WTC11 (cell line): Measurements from ENCODE around the gene SGPP2. TPM values are rescaled to one million over a fixed set of nuclear protein-coding genes. Genes with fewer than 3 reads are reported as not detected.
A peak's percentile ranks its signal among the peaks of the same experiment; 100 is the strongest.

Experiments
- ATAC-seq: fragments of 200-7000 bp; cut with Tn5 transposase; 2 replicates; pipeline ENCODE4 v1.10.0; 2021; ENCODE audit warnings: mild to moderate bottlenecking, moderate library complexity
- CTCF ChIA-PET: fragments of 300-600 bp; sonication (Branson Sonifier 250); formaldehyde crosslinking; loops from one replicate; lab custom pipeline; 2021; ENCODE audit warnings: antibody characterized with exemption; lab: Charles Lee
- POLR2A ChIA-PET: fragments of 350-600 bp; sonication (Branson Sonifier 250); formaldehyde crosslinking; loops from one replicate; lab custom pipeline; 2021; ENCODE audit warnings: antibody characterized with exemption; lab: Charles Lee
- DNase-seq: peaks from one replicate; pipeline ENCODE4 v3.0.0; 2021; ENCODE audit warnings: low spot score
- H3K27ac Mint-ChIP-seq: 2 replicates; pipeline ENCODE4 v1.8.0; 2021; ENCODE audit warnings: mixed read lengths
- H3K27me3 Mint-ChIP-seq: 2 replicates; pipeline ENCODE4 v1.8.0; 2021; ENCODE audit warnings: low read depth, mild to moderate bottlenecking, moderate library complexity, mixed read lengths
- H3K36me3 Mint-ChIP-seq: 2 replicates; pipeline ENCODE4 v1.8.0; 2021; ENCODE audit warnings: mixed read lengths
- H3K4me1 Mint-ChIP-seq: 2 replicates; pipeline ENCODE4 v1.8.0; 2022; ENCODE audit warnings: mixed read lengths
- H3K4me3 Mint-ChIP-seq: 2 replicates; pipeline ENCODE4 v1.8.0; 2021; ENCODE audit warnings: mild to moderate bottlenecking, moderate library complexity, mixed read lengths
- H3K9me3 Mint-ChIP-seq: 2 replicates; pipeline ENCODE4 v1.8.0; 2021; ENCODE audit warnings: mixed read lengths
- ARID4B ChIP-seq: sonication (generic); formaldehyde crosslinking; IDR thresholded peaks from 2 replicates; pipeline ENCODE4 v1.8.0; 2023; ENCODE audit warnings: missing genetic modification reagents, mild to moderate bottlenecking, borderline replicate concordance
- ATF6 ChIP-seq: sonication (generic); formaldehyde crosslinking; IDR thresholded peaks from 2 replicates; pipeline ENCODE4 v1.8.1; 2023; ENCODE audit warnings: mild to moderate bottlenecking, missing genetic modification reagents
- CTCF ChIP-seq: fragments of 200-600 bp; IDR thresholded peaks from 2 replicates; pipeline ENCODE4 v1.8.0; 2022; ENCODE audit warnings: antibody characterized with exemption
- E2F1 ChIP-seq: sonication (generic); formaldehyde crosslinking; IDR thresholded peaks from 2 replicates; pipeline ENCODE4 v1.8.0; 2022; ENCODE audit warnings: mild to moderate bottlenecking, missing genetic modification reagents
- FOXP1 ChIP-seq: sonication (generic); formaldehyde crosslinking; IDR thresholded peaks from 2 replicates; pipeline ENCODE4 v1.8.0; 2022; ENCODE audit warnings: missing genetic modification reagents, mild to moderate bottlenecking, moderate library complexity, borderline replicate concordance
- FOXP4 ChIP-seq: sonication (generic); formaldehyde crosslinking; IDR thresholded peaks from 2 replicates; pipeline ENCODE4 v1.8.0; 2022; ENCODE audit warnings: mild to moderate bottlenecking, missing genetic modification reagents
- GRHL2 ChIP-seq: fragments of 250-450 bp; sonication (Bioruptor Pico); IDR thresholded peaks from 2 replicates; pipeline ENCODE4 v1.8.0; 2022; ENCODE audit warnings: mild to moderate bottlenecking, moderate library complexity; ENCODE audit not compliant: insufficient replicate concordance, severe bottlenecking
- IRF1 ChIP-seq: sonication (generic); formaldehyde crosslinking; IDR thresholded peaks from 2 replicates; pipeline ENCODE4 v1.8.0; 2023; ENCODE audit warnings: missing genetic modification reagents
- PRDM15 ChIP-seq: sonication (generic); formaldehyde crosslinking; IDR thresholded peaks from 2 replicates; pipeline ENCODE4 v1.8.0; 2022; ENCODE audit warnings: missing genetic modification reagents
- SP1 ChIP-seq: sonication (generic); formaldehyde crosslinking; conservative IDR thresholded peaks from 2 replicates; pipeline ENCODE4 v1.8.1; 2022; ENCODE audit warnings: missing genetic modification reagents
- TEAD1 ChIP-seq: sonication (generic); formaldehyde crosslinking; IDR thresholded peaks from 2 replicates; pipeline ENCODE4 v1.8.0; 2022; ENCODE audit warnings: mild to moderate bottlenecking, missing genetic modification reagents
- ZNF121 ChIP-seq: sonication (generic); formaldehyde crosslinking; IDR thresholded peaks from 2 replicates; pipeline ENCODE4 v1.8.0; 2023; ENCODE audit warnings: missing genetic modification reagents
- ZNF219 ChIP-seq: sonication (generic); formaldehyde crosslinking; IDR thresholded peaks from 2 replicates; pipeline ENCODE4 v1.8.0; 2023; ENCODE audit warnings: missing genetic modification reagents, mild to moderate bottlenecking, borderline replicate concordance
- total RNA-seq: library from RNA; stranded (reverse); gene quantifications from 3 replicates; pipeline ENCODE4 v1.2.3, GENCODE V29; 2021

The SGPP2 gene
- total RNA-seq, 1 experiment from 2014 or later, result 0.07 TPM

- CTCF ChIA-PET, result interaction anchor here (0.6 kb wide), 1 partner anchor 228 kb away, joined by 4 read pairs; no protein-coding TSS in a partner anchor
- POLR2A ChIA-PET, result no interaction called here
- no peak overlapping the region for H3K4me3 Mint-ChIP-seq
Measured at GRCh38 chr2:222547083-222547482, 122.7 kb downstream of the SGPP2 start.

GRCh38 chr2:222548992-222549391 lies 124.6 kb downstream of the SGPP2 start:
- Mint-ChIP-seq H3K27me3 (peaks cover 4% of the 10 kb centered on the region; the same call in 1 of the 2 replicates), H3K4me3 (no peak overlapping the region), H3K36me3 (no peaks in the 10 kb centered on the region), H3K9me3 (peaks cover 5% of the 10 kb centered on the region; the same call in 1 of the 2 replicates), H3K4me1 (peaks cover 25% of the 10 kb centered on the region), H3K27ac (no peak overlapping the region)
- CTCF ChIA-PET, result interaction anchor here (1.1 to 1.7 kb wide), 2 partner anchors 13 to 511 kb away, joined by 4 to 9 read pairs; no protein-coding TSS in a partner anchor
- POLR2A ChIA-PET, result interaction anchor here (0.6 kb wide), 1 partner anchor 25 kb away, joined by 3 read pairs; no protein-coding TSS in a partner anchor
- DNase-seq (peak; percentile 43), ATAC-seq (peak; percentile 92)
- TF ChIP-seq TEAD1 (no peak), GRHL2 (no peak), ARID4B (CRISPR knock-in tag) (no peak), ZNF219 (CRISPR knock-in tag) (no peak), E2F1 (CRISPR knock-in tag) (no peak), SP1 (CRISPR knock-in tag) (no peak), FOXP4 (CRISPR knock-in tag) (no peak), PRDM15 (CRISPR knock-in tag) (no peak), ZNF121 (CRISPR knock-in tag) (no peak), IRF1 (CRISPR knock-in tag) (no peak), CTCF (no peak), ATF6 (no peak)

More at GRCh38 chr2:222547083-222547482, 122.7 kb downstream of the SGPP2 start:
- Mint-ChIP-seq H3K27ac (no peak overlapping the region), H3K9me3 (peaks cover 3% of the 10 kb centered on the region; the same call in 1 of the 2 replicates), H3K27me3 (peaks cover 3% of the 10 kb centered on the region; the same call in 1 of the 2 replicates), H3K36me3 (no peaks in the 10 kb centered on the region), H3K4me1 (peaks cover 25% of the 10 kb centered on the region)
- ATAC-seq (no peak), DNase-seq (no peak)
- TF ChIP-seq FOXP1 (CRISPR knock-in tag) (no peak), IRF1 (CRISPR knock-in tag) (no peak)
